ENCODE data around the gene DBN1. TPM values are rescaled to one million over a fixed set of nuclear protein-coding genes. Genes with fewer than 3 reads are reported as not detected.

The DBN1 gene
- total and polyA plus RNA-seq, 2 donors (not counting 1 experiment from before 2014, with no cell fraction given) = 1.4 to 1.9 TPM

- DNase-seq (peak; percentile 82), ATAC-seq (ENCODE audit: low read depth) (peak; percentile 6)
- peak overlapping the region; percentile 35 to 81 (median 74) for H3K4me3 ChIP-seq (ENCODE audit: control extremely low read depth in 1 of 5, extremely low read depth in 1 of 5, insufficient read depth in 1 of 5, low read depth in 2 of 5, low read length in 4 of 5)
- H3K4me2 ChIP-seq (replicated peaks; ENCODE audit: low read depth, low read length, poor library complexity, severe bottlenecking) = peak overlapping the region; percentile 90
- Mint-ChIP-seq H3K9me3 (ENCODE audit: insufficient read depth) (no peaks in the 10 kb centered on the region), H3K27ac (peak overlapping the region; percentile 97), H3K4me1 (peaks cover 75% of the 10 kb centered on the region), H3K4me3 (peak overlapping the region; percentile 94), H3K27me3 (no peaks in the 10 kb centered on the region)
- no peaks in the 10 kb centered on the region for H3K27me3 ChIP-seq (replicated peaks in 1 of 4; ENCODE audit: control extremely low read depth in 1 of 4, control insufficient read depth in 3 of 4, insufficient read depth in 4 of 4, low read length in 3 of 4)
- ChIA-PET CTCF (interaction anchor here (0.7 to 12.4 kb wide), 5 partner anchors 14 to 77 kb away, joined by 3 to 152 read pairs (median 137); partner anchors contain the start of gene PRR7), POLR2A (interaction anchor here (0.7 to 6.8 kb wide), 6 partner anchors 8 to 175 kb away, joined by 3 to 103 read pairs (median 18); partner anchors contain the start of gene PRR7)
- no peak overlapping the region for H2AFZ ChIP-seq (ENCODE audit: insufficient read depth, low read depth, low read length, poor library complexity, severe bottlenecking)
- H3K9me3 ChIP-seq (ENCODE audit: control extremely low read depth in 1 of 3, control insufficient read depth in 2 of 3, insufficient read depth in 1 of 3, low read length in 2 of 3) = no peaks in the 10 kb centered on the region
- TF ChIP-seq EZH2 (IDR thresholded peaks at IDR 0.05; ENCODE audit: borderline replicate concordance, insufficient read depth, low read depth, low read length, poor library complexity, severe bottlenecking) (no peak), CTCF (IDR thresholded peaks at IDR 0.05) (no peak)
- H3K79me2 ChIP-seq (ENCODE audit: control insufficient read depth, insufficient read depth, low read length) = peaks cover 60% of the 10 kb centered on the region
- peaks cover 71 to 84% of the 10 kb centered on the region in 2 donors for H3K4me1 ChIP-seq (ENCODE audit: control insufficient read depth in 2 of 2, insufficient read depth in 2 of 2, low read length in 2 of 2)
- peak overlapping the region; percentile 82 for H3K9ac ChIP-seq (ENCODE audit: low read length)
- H3K36me3 ChIP-seq (replicated peaks in 1 of 2; ENCODE audit: control extremely low read depth in 1 of 2, control insufficient read depth in 1 of 2, extremely low read depth in 1 of 2, insufficient read depth in 2 of 2, low read length in 1 of 2) = peaks cover 0 to 57% of the 10 kb centered on the region in 2 experiments
- peaks cover 67% of the 10 kb centered on the region for H4K20me1 ChIP-seq (ENCODE audit: control insufficient read depth, insufficient read depth, low read length, poor library complexity, severe bottlenecking)
- intact Hi-C loops (cut with micrococcal nuclease) = loop anchor here (5.0 kb wide), 1 partner anchor 887 kb away; no protein-coding TSS in a partner anchor
- WGBS (ENCODE audit: insufficient coverage) = 27% methylated on average over 5 of the region's 6 CpGs
- H3K27ac ChIP-seq (ENCODE audit: low read length in 2 of 2) = peak overlapping the region; percentile 92 to 96
These were observed 44.0 kb downstream of the DBN1 start for GRCh38 chr5:177429248-177430040.

Data from B cell (primary cell).